Activated naive CD4-positive, alpha-beta T cell treated with anti-CD3 and anti-CD28 coated beads, Interleukin-2, amount 50 U/mL, for 16 hours (primary cell): ENCODE measurements around the gene PLP1.
A peak's percentile ranks its signal among the peaks of the same experiment; 100 is the strongest.

Source experiments
- DNase-seq: peaks from one replicate; pipeline ENCODE4 v3.0.0-alpha.2; 2020

Gene PLP1

GRCh38 chrX:103831803-103832544 is 55.3 kb downstream of the PLP1 start, which contains the start of gene RAB9B:
TSS of gene RAB9B (minus strand) at chrX:103832257. CDS start at chrX:103825784, 6,473 bp downstream.
- peak; percentile 74 for DNase-seq

GRCh38 chrX:103839404-103839803 is 62.8 kb downstream of the PLP1 start:
- DNase-seq = no peak
